Activated CD4-positive, alpha-beta memory T cell treated with anti-CD3 and anti-CD28 coated beads for 36 hours (primary cell): ENCODE results near the gene ASTL. TPM values are rescaled to one million over a fixed set of nuclear protein-coding genes. Genes with fewer than 3 reads are reported as not detected.

Source experiments
- CTCF ChIA-PET: fragments of 350-600 bp; sonication (Branson Sonifier 250); formaldehyde crosslinking; loops from one replicate; lab custom pipeline; 2021; ENCODE audit warnings: antibody characterized with exemption, inconsistent platforms; lab: Charles Lee
- POLR2A ChIA-PET: fragments of 350-600 bp; sonication (Branson Sonifier 250); formaldehyde crosslinking; loops from one replicate; lab custom pipeline; 2021; ENCODE audit warnings: antibody characterized with exemption; lab: Charles Lee
- DNase-seq: peaks from one replicate; pipeline ENCODE4 v3.0.0-alpha.2; 2020
- H3K27ac Mint-ChIP-seq: one replicate; pipeline ENCODE4 v1.8.0; 2021; ENCODE audit warnings: mixed read lengths
- H3K27me3 Mint-ChIP-seq: one replicate; pipeline ENCODE4 v1.8.0; 2021; ENCODE audit warnings: mixed read lengths
- H3K36me3 Mint-ChIP-seq: one replicate; pipeline ENCODE4 v1.8.0; 2021; ENCODE audit warnings: mixed read lengths
- H3K4me1 Mint-ChIP-seq: one replicate; pipeline ENCODE4 v1.8.0; 2021; ENCODE audit warnings: low read depth, mixed read lengths
- H3K4me3 Mint-ChIP-seq: one replicate; pipeline ENCODE4 v1.8.0; 2021; ENCODE audit warnings: mild to moderate bottlenecking, mixed read lengths
- H3K9me3 Mint-ChIP-seq: one replicate; pipeline ENCODE4 v1.8.0; 2021; ENCODE audit warnings: mixed read lengths
- intact Hi-C: fragments of 100-400 bp; cut with micrococcal nuclease; formaldehyde crosslinking; loops from one replicate; pipeline ENCODE4 v1.15.1; 2023
- total RNA-seq, 2 experiments: library from RNA; stranded (reverse); gene quantifications; one replicate each; pipeline ENCODE4 v1.2.3, GENCODE V29; 2021

ASTL gene
- total RNA-seq, 2 experiments from 2014 or later, result 1.8 to 2.4 TPM

- DNase-seq, result no peak
- Mint-ChIP-seq H3K4me3 (no peak overlapping the region), H3K4me1 (peaks cover 6% of the 10 kb centered on the region), H3K36me3 (peaks cover 1% of the 10 kb centered on the region), H3K27ac (no peak overlapping the region), H3K9me3 (peaks cover 4% of the 10 kb centered on the region), H3K27me3 (peaks cover 4% of the 10 kb centered on the region)
- intact Hi-C loops, result no loop called here
- POLR2A ChIA-PET, result no interaction called here
- CTCF ChIA-PET, result interaction anchor here (1.1 kb wide), 1 partner anchor 118 kb away, joined by 4 read pairs; no protein-coding TSS in a partner anchor
These were observed 27.6 kb downstream of the ASTL start for GRCh38 chr2:96110621-96111256.

- Mint-ChIP-seq H3K27me3 (no peaks in the 10 kb centered on the region), H3K9me3 (peaks cover 11% of the 10 kb centered on the region), H3K27ac (no peak overlapping the region), H3K36me3 (peaks cover 6% of the 10 kb centered on the region), H3K4me3 (no peak overlapping the region), H3K4me1 (no peaks in the 10 kb centered on the region)
- ChIA-PET CTCF (no interaction called here), POLR2A (no interaction called here)
- intact Hi-C loops, result no loop called here
- DNase-seq, result no peak
These were observed 28.3 kb downstream of the ASTL start for GRCh38 chr2:96109931-96110511.

DNA sequence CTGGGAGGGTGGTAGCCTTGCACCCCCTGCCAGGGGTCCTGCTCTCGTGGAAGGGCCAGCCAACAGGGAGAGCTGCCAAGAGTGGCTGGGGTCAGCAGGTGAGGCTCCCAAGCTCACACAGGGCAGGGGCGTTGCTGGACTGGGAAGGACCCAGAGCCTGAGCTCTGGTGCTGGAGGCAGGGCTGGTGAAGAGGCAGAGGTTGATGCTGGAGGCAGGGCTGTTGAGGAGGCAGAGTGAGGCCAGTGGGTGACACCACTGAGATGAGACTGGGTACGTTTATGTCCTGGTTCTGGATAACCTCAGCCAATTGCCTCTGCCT, 29.0 kb downstream of the ASTL start:
- no peaks in the 10 kb centered on the region for H3K4me1 Mint-ChIP-seq
- DNase-seq, result no peak
- intact Hi-C loops, result no loop called here
- H3K4me3 Mint-ChIP-seq, result no peak overlapping the region
- peaks cover 14% of the 10 kb centered on the region for H3K9me3 Mint-ChIP-seq
- H3K27ac Mint-ChIP-seq, result no peak overlapping the region
- CTCF ChIA-PET, result no interaction called here
- peaks cover 6% of the 10 kb centered on the region for H3K36me3 Mint-ChIP-seq
- no peaks in the 10 kb centered on the region for H3K27me3 Mint-ChIP-seq
- POLR2A ChIA-PET, result no interaction called here

DNA sequence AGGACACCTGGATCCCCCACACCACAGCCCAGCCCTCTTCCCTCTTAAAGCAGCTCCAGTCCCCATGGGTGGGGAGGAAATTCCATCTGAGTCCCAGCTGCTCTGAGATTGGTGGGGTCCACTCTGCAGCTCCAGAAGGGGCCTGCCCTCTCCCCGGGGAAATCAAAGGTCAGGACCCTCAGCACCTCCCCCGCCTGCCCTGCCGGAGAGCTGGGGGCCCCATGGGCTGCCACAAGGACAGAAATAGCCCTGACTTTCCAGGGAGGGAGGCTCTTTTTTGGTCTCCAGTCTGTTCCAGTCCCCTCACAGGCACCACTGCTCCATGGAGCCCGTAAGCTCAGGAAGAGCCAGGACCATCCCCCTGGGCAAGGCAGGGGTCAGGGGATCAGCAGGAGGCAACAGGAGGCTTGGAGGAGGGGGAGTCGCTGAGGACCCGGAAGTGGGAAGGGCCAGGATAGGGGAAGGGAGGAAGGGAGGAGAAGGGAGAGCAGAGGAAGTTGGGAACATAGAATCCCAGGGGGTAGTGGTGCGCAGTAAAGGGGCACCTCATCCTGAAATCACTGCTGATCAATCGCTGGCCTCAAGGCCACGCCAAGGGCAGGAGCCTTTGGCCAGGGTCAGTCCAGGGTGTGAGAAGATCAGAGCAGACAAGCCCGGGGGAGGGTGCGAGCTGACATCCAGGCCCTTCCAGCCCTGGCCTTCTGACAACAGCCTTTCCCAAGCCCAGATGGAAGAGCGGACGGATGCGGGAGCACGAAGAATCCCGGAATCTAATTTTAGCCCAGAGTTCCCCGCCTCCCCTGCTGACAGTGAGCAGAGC, 29.6 kb downstream of the ASTL start:
- DNase-seq, result no peak
- Mint-ChIP-seq H3K27me3 (no peaks in the 10 kb centered on the region), H3K9me3 (peaks cover 14% of the 10 kb centered on the region), H3K4me1 (no peaks in the 10 kb centered on the region), H3K27ac (no peak overlapping the region), H3K36me3 (peaks cover 6% of the 10 kb centered on the region), H3K4me3 (no peak overlapping the region)
- intact Hi-C loops, result no loop called here
- ChIA-PET POLR2A (no interaction called here), CTCF (interaction anchor here (1.6 to 1.7 kb wide), 2 partner anchors 8 to 85 kb away, joined by 5 read pairs; partner anchors contain the start of gene ADRA2B)

DNA sequence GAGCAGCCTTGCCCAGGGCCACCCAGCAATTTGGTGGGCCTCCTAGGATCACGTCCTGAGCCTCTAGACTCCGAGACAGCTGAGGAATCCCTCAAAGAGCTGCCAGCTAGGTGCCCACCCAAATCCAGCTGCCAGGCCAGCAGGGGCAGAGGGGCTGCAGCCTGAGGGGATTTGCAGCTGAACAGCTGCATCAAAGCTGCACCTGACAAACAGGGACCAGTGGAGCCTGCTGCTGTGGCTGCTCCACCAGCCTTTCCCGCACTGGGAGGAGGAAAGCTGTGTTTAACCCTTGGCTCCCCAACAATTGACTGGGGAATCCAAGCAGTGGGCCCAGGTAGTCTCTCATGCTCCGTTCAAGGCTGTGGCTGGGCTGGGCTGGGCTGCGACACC, 30.2 kb downstream of the ASTL start:
- Mint-ChIP-seq H3K36me3 (peaks cover 6% of the 10 kb centered on the region), H3K27me3 (no peaks in the 10 kb centered on the region), H3K4me3 (no peak overlapping the region), H3K27ac (no peak overlapping the region), H3K9me3 (peaks cover 14% of the 10 kb centered on the region), H3K4me1 (no peaks in the 10 kb centered on the region)
- POLR2A ChIA-PET, result no interaction called here
- CTCF ChIA-PET, result interaction anchor here (1.6 to 1.7 kb wide), 2 partner anchors 9 to 85 kb away, joined by 5 read pairs; partner anchors contain the start of gene ADRA2B
- no peak for DNase-seq
- intact Hi-C loops, result no loop called here

DNA sequence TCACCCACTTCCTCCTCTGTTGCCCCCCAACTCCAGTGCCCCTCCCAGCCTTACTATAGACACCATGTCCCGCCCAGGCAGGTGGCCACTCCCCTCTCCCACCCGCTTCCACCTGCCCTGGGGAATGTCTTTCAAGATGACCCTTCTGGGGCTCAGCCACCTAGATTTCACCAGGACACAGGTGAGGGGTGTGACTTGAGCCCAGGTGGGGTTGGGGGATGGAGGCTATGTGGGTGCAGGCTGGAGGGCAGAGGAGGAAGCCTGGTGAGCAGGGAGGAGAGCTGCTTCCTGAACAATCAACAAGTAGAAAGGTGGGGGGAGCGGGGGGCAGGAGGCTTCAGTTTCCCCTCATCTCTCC, 30.6 kb downstream of the ASTL start:
- ChIA-PET POLR2A (no interaction called here), CTCF (interaction anchor here (1.6 to 1.7 kb wide), 2 partner anchors 9 to 84 kb away, joined by 5 read pairs; partner anchors contain the start of gene ADRA2B)
- Mint-ChIP-seq H3K4me1 (no peaks in the 10 kb centered on the region), H3K9me3 (peaks cover 14% of the 10 kb centered on the region), H3K27me3 (no peaks in the 10 kb centered on the region), H3K4me3 (no peak overlapping the region), H3K27ac (no peak overlapping the region), H3K36me3 (peaks cover 6% of the 10 kb centered on the region)
- DNase-seq, result no peak
- intact Hi-C loops, result no loop called here

- Mint-ChIP-seq H3K27ac (no peak overlapping the region), H3K4me1 (no peaks in the 10 kb centered on the region), H3K9me3 (peaks cover 14% of the 10 kb centered on the region), H3K27me3 (no peaks in the 10 kb centered on the region), H3K36me3 (peaks cover 6% of the 10 kb centered on the region), H3K4me3 (no peak overlapping the region)
- POLR2A ChIA-PET, result no interaction called here
- intact Hi-C loops, result no loop called here
- no peak for DNase-seq
- CTCF ChIA-PET, result interaction anchor here (1.1 to 1.7 kb wide), 3 partner anchors 10 to 84 kb away, joined by 4 to 5 read pairs (median 5); partner anchors contain the start of gene ADRA2B
These were observed 31.2 kb downstream of the ASTL start for GRCh38 chr2:96106991-96107707.

GRCh38 chr2:96105994-96106715, 32.1 kb downstream of the ASTL start:
- Mint-ChIP-seq H3K27me3 (no peaks in the 10 kb centered on the region), H3K4me3 (no peak overlapping the region), H3K9me3 (peaks cover 14% of the 10 kb centered on the region), H3K36me3 (peaks cover 6% of the 10 kb centered on the region), H3K27ac (no peak overlapping the region), H3K4me1 (no peaks in the 10 kb centered on the region)
- ChIA-PET POLR2A (no interaction called here), CTCF (interaction anchor here (1.1 kb wide), 1 partner anchor 11 kb away, joined by 4 read pairs; no protein-coding TSS in a partner anchor)
- DNase-seq, result no peak
- intact Hi-C loops, result no loop called here

GRCh38 chr2:96105152-96105915, 33.0 kb downstream of the ASTL start:
- Mint-ChIP-seq H3K9me3 (peaks cover 14% of the 10 kb centered on the region), H3K36me3 (peaks cover 6% of the 10 kb centered on the region), H3K27ac (no peak overlapping the region), H3K27me3 (no peaks in the 10 kb centered on the region), H3K4me3 (no peak overlapping the region), H3K4me1 (no peaks in the 10 kb centered on the region)
- ChIA-PET POLR2A (no interaction called here), CTCF (interaction anchor here (1.6 kb wide), 1 partner anchor 11 kb away, joined by 6 read pairs; the partner anchor contains the start of gene ADRA2B)
- no peak for DNase-seq
- intact Hi-C loops, result no loop called here

DNA sequence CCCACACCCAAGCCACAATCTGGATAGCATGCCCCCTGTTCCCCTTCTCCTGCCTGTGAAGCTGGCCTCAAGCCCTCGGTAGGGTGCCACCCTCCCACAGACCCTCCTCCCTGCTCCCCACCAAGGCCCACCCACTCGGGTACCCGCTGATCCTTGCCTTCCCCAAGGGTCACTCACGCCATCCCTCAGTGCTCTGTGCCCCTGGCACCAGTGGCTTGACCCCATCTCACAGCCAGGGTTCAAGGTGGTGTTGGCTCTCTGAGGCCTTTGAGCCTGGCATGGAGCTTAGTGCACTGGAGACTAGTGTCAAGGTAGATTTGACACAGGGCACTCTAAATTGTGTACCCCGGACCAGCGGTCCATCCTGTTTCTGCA, 33.8 kb downstream of the ASTL start:
- Mint-ChIP-seq H3K4me3 (no peak overlapping the region), H3K36me3 (peaks cover 6% of the 10 kb centered on the region), H3K4me1 (no peaks in the 10 kb centered on the region), H3K9me3 (peaks cover 14% of the 10 kb centered on the region), H3K27ac (no peak overlapping the region), H3K27me3 (no peaks in the 10 kb centered on the region)
- ChIA-PET CTCF (interaction anchor here (1.6 kb wide), 1 partner anchor 12 kb away, joined by 6 read pairs; the partner anchor contains the start of gene ADRA2B), POLR2A (no interaction called here)
- intact Hi-C loops, result no loop called here
- DNase-seq, result peak; percentile 7
